ENCODE results near the gene ART4.

Gene ART4

GRCh38 chr12:14810953-14811483, 32.3 kb downstream of the ART4 start:
- Histone ChIP-seq H3K4me3 (ENCODE audit: low read depth, low read length) (no peak overlapping the region), H3K9ac (ENCODE audit: low read length) (no peak overlapping the region), H3K9me3 (ENCODE audit: control insufficient read depth, insufficient read depth, low read depth, low read length) (no peaks in the 10 kb centered on the region), H3K27ac (ENCODE audit: low read depth, low read length) (no peak overlapping the region), H3K27me3 (ENCODE audit: control insufficient read depth, insufficient read depth, low read length) (no peaks in the 10 kb centered on the region), H3K36me3 (ENCODE audit: control insufficient read depth, insufficient read depth, low read length) (no peaks in the 10 kb centered on the region), H3K4me1 (ENCODE audit: control insufficient read depth, insufficient read depth, low read length) (no peaks in the 10 kb centered on the region)

GRCh38 chr12:14810167-14810952, 33.0 kb downstream of the ART4 start:
- Histone ChIP-seq H3K27ac (ENCODE audit: low read depth, low read length) (no peak overlapping the region), H3K9ac (ENCODE audit: low read length) (no peak overlapping the region), H3K9me3 (ENCODE audit: control insufficient read depth, insufficient read depth, low read depth, low read length) (no peaks in the 10 kb centered on the region), H3K4me3 (ENCODE audit: low read depth, low read length) (no peak overlapping the region), H3K4me1 (ENCODE audit: control insufficient read depth, insufficient read depth, low read length) (no peaks in the 10 kb centered on the region), H3K36me3 (ENCODE audit: control insufficient read depth, insufficient read depth, low read length) (no peaks in the 10 kb centered on the region), H3K27me3 (ENCODE audit: control insufficient read depth, insufficient read depth, low read length) (no peaks in the 10 kb centered on the region)

GRCh38 chr12:14803830-14804160, 39.5 kb downstream of the ART4 start:
- no peaks in the 10 kb centered on the region for H3K4me1 ChIP-seq (ENCODE audit: control insufficient read depth, insufficient read depth, low read length)
- H3K27ac ChIP-seq (ENCODE audit: low read depth, low read length): no peak overlapping the region
- peak overlapping the region; percentile 67 for H3K9ac ChIP-seq (ENCODE audit: low read length)
- no peaks in the 10 kb centered on the region for H3K27me3 ChIP-seq (ENCODE audit: control insufficient read depth, insufficient read depth, low read length)
- H3K4me3 ChIP-seq (ENCODE audit: low read depth, low read length): peak overlapping the region; percentile 86
- H3K36me3 ChIP-seq (ENCODE audit: control insufficient read depth, insufficient read depth, low read length): peaks cover 15% of the 10 kb centered on the region
- H3K9me3 ChIP-seq (ENCODE audit: control insufficient read depth, insufficient read depth, low read depth, low read length): no peaks in the 10 kb centered on the region

GRCh38 chr12:14803011-14803829, 40.1 kb downstream of the ART4 start, which contains the start of the genes C12orf60 and WBP11:
TSS of gene C12orf60 (plus strand) at chr12:14803670. CDS start at chr12:14822936, 19,266 bp downstream.
TSS of gene WBP11 (minus strand) at chr12:14803478. CDS start at chr12:14801383, 2,095 bp downstream.
- Histone ChIP-seq H3K27me3 (ENCODE audit: control insufficient read depth, insufficient read depth, low read length) (no peaks in the 10 kb centered on the region), H3K9ac (ENCODE audit: low read length) (peak within 1 kb of the TSS; percentile 97), H3K4me3 (ENCODE audit: low read depth, low read length) (peak within 1 kb of the TSS; percentile 86), H3K27ac (ENCODE audit: low read depth, low read length) (peak within 1 kb of the TSS; percentile 75), H3K36me3 (ENCODE audit: control insufficient read depth, insufficient read depth, low read length) (peaks cover 20% of the 10 kb centered on the region), H3K9me3 (ENCODE audit: control insufficient read depth, insufficient read depth, low read depth, low read length) (no peaks in the 10 kb centered on the region), H3K4me1 (ENCODE audit: control insufficient read depth, insufficient read depth, low read length) (no peaks in the 10 kb centered on the region)

- H3K4me3 ChIP-seq (ENCODE audit: low read depth, low read length): peak overlapping the region; percentile 86
- no peaks in the 10 kb centered on the region for H3K4me1 ChIP-seq (ENCODE audit: control insufficient read depth, insufficient read depth, low read length)
- no peaks in the 10 kb centered on the region for H3K27me3 ChIP-seq (ENCODE audit: control insufficient read depth, insufficient read depth, low read length)
- peak overlapping the region; percentile 97 for H3K9ac ChIP-seq (ENCODE audit: low read length)
- H3K36me3 ChIP-seq (ENCODE audit: control insufficient read depth, insufficient read depth, low read length): peaks cover 26% of the 10 kb centered on the region
- H3K9me3 ChIP-seq (ENCODE audit: control insufficient read depth, insufficient read depth, low read depth, low read length): no peaks in the 10 kb centered on the region
- H3K27ac ChIP-seq (ENCODE audit: low read depth, low read length): peak overlapping the region; percentile 75
Observed at GRCh38 chr12:14802721-14803010, 40.7 kb downstream of the ART4 start.

DNA sequence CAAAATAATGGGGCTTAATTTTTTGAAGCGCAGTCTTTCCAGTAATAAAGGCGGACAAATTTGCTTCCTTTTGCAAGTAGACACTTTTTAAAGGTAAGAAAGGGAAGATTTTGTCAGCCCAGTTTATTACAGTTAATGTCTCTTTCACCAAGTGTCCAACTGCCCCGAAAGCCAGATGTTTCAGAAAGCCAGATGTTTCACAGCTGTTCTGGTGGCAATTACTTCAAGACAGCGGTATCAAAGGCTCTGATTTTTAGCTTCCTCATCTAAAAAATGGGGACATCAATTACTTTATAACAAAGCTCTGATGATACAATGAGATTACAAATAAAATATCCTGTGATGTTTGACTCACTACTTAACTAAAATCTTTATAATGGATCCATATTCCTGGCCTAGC, 41.1 kb downstream of the ART4 start:
- H3K9ac ChIP-seq (ENCODE audit: low read length): no peak overlapping the region
- H3K36me3 ChIP-seq (ENCODE audit: control insufficient read depth, insufficient read depth, low read length): peaks cover 30% of the 10 kb centered on the region
- H3K9me3 ChIP-seq (ENCODE audit: control insufficient read depth, insufficient read depth, low read depth, low read length): no peaks in the 10 kb centered on the region
- H3K27ac ChIP-seq (ENCODE audit: low read depth, low read length): no peak overlapping the region
- no peaks in the 10 kb centered on the region for H3K4me1 ChIP-seq (ENCODE audit: control insufficient read depth, insufficient read depth, low read length)
- peak overlapping the region; percentile 86 for H3K4me3 ChIP-seq (ENCODE audit: low read depth, low read length)
- H3K27me3 ChIP-seq (ENCODE audit: control insufficient read depth, insufficient read depth, low read length): no peaks in the 10 kb centered on the region

- H3K4me1 ChIP-seq (ENCODE audit: control insufficient read depth, insufficient read depth, low read length): no peaks in the 10 kb centered on the region
- H3K27me3 ChIP-seq (ENCODE audit: control insufficient read depth, insufficient read depth, low read length): no peaks in the 10 kb centered on the region
- H3K4me3 ChIP-seq (ENCODE audit: low read depth, low read length): no peak overlapping the region
- peaks cover 93% of the 10 kb centered on the region for H3K36me3 ChIP-seq (ENCODE audit: control insufficient read depth, insufficient read depth, low read length)
- no peaks in the 10 kb centered on the region for H3K9me3 ChIP-seq (ENCODE audit: control insufficient read depth, insufficient read depth, low read depth, low read length)
- no peak overlapping the region for H3K9ac ChIP-seq (ENCODE audit: low read length)
- H3K27ac ChIP-seq (ENCODE audit: low read depth, low read length): no peak overlapping the region
Observed at GRCh38 chr12:14795028-14795448, 48.3 kb downstream of the ART4 start.

- H3K4me1 ChIP-seq (ENCODE audit: control insufficient read depth, insufficient read depth, low read length): no peaks in the 10 kb centered on the region
- no peaks in the 10 kb centered on the region for H3K27me3 ChIP-seq (ENCODE audit: control insufficient read depth, insufficient read depth, low read length)
- H3K9ac ChIP-seq (ENCODE audit: low read length): no peak overlapping the region
- H3K9me3 ChIP-seq (ENCODE audit: control insufficient read depth, insufficient read depth, low read depth, low read length): no peaks in the 10 kb centered on the region
- H3K27ac ChIP-seq (ENCODE audit: low read depth, low read length): no peak overlapping the region
- no peak overlapping the region for H3K4me3 ChIP-seq (ENCODE audit: low read depth, low read length)
- H3K36me3 ChIP-seq (ENCODE audit: control insufficient read depth, insufficient read depth, low read length): peaks cover 57% of the 10 kb centered on the region
Observed at GRCh38 chr12:14785568-14785967, 57.8 kb downstream of the ART4 start.

DNA sequence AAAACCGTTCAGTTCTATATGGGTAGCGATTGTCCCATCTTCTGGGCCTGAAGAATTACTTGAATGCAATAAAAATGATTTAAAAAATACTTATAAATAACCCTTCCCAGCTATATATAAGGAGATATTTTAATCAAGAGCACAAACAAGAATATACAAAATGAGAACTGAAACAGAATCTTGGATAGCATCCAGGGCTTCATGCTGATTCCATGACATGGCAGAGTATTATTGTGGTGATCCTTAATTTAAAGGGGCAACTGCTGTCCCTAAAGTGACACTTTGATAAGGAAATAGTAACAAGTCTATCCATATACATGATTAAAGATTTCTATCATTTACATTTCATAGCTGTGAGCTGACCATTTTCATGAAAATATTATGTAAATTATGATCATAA, 58.9 kb downstream of the ART4 start:
- no peak overlapping the region for H3K9ac ChIP-seq (ENCODE audit: low read length)
- H3K36me3 ChIP-seq (ENCODE audit: control insufficient read depth, insufficient read depth, low read length): peaks cover 46% of the 10 kb centered on the region
- no peaks in the 10 kb centered on the region for H3K4me1 ChIP-seq (ENCODE audit: control insufficient read depth, insufficient read depth, low read length)
- H3K4me3 ChIP-seq (ENCODE audit: low read depth, low read length): no peak overlapping the region
- no peak overlapping the region for H3K27ac ChIP-seq (ENCODE audit: low read depth, low read length)
- H3K27me3 ChIP-seq (ENCODE audit: control insufficient read depth, insufficient read depth, low read length): no peaks in the 10 kb centered on the region
- H3K9me3 ChIP-seq (ENCODE audit: control insufficient read depth, insufficient read depth, low read depth, low read length): no peaks in the 10 kb centered on the region

- no peak overlapping the region for H3K9ac ChIP-seq (ENCODE audit: low read length)
- no peak overlapping the region for H3K4me3 ChIP-seq (ENCODE audit: low read depth, low read length)
- no peaks in the 10 kb centered on the region for H3K4me1 ChIP-seq (ENCODE audit: control insufficient read depth, insufficient read depth, low read length)
- H3K27me3 ChIP-seq (ENCODE audit: control insufficient read depth, insufficient read depth, low read length): no peaks in the 10 kb centered on the region
- H3K9me3 ChIP-seq (ENCODE audit: control insufficient read depth, insufficient read depth, low read depth, low read length): no peaks in the 10 kb centered on the region
- no peak overlapping the region for H3K27ac ChIP-seq (ENCODE audit: low read depth, low read length)
- peaks cover 29% of the 10 kb centered on the region for H3K36me3 ChIP-seq (ENCODE audit: control insufficient read depth, insufficient read depth, low read length)
Observed at GRCh38 chr12:14782756-14783155, 60.6 kb downstream of the ART4 start.

DNA sequence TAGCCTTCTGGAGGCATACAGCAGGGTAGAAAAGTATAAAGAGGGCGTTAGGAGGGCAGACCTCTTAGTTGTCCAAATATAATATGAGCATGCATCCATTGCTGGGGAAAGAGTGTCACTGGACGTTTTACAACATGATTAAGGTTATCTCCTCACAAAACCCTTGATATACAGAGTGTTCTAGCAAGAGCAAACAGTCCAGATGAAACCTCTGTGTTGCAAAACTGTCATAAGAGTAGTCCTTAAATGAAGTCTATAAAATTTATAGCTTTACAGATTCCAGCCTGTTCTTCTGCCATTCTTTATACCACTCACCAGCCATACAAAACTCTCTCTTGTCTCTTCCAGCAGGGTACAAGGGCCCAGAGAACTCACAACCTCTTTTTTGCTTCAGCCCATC, 61.8 kb downstream of the ART4 start:
- H3K36me3 ChIP-seq (ENCODE audit: control insufficient read depth, insufficient read depth, low read length): peaks cover 17% of the 10 kb centered on the region
- H3K27ac ChIP-seq (ENCODE audit: low read depth, low read length): no peak overlapping the region
- H3K4me3 ChIP-seq (ENCODE audit: low read depth, low read length): no peak overlapping the region
- H3K27me3 ChIP-seq (ENCODE audit: control insufficient read depth, insufficient read depth, low read length): no peaks in the 10 kb centered on the region
- H3K9me3 ChIP-seq (ENCODE audit: control insufficient read depth, insufficient read depth, low read depth, low read length): no peaks in the 10 kb centered on the region
- no peak overlapping the region for H3K9ac ChIP-seq (ENCODE audit: low read length)
- peaks cover 10% of the 10 kb centered on the region for H3K4me1 ChIP-seq (ENCODE audit: control insufficient read depth, insufficient read depth, low read length)
